Liver (tissue), 9 donors: ENCODE measurements around the gene OPA3. TPM values are rescaled to one million over a fixed set of nuclear protein-coding genes. Genes with fewer than 3 reads are reported as not detected.

Experiments
- DNase-seq: peaks from one replicate; pipeline ENCODE4 v3.0.0-alpha.2; 2017; ENCODE audit warnings: low spot score
- H3K27ac ChIP-seq, 2 donors: one replicate each; pipeline ENCODE4 v1.7.0; 2013; ENCODE audit warnings: inconsistent platforms in 2 of 2, low read length in 2 of 2, control low read depth in 1 of 2, low read depth in 1 of 2, mild to moderate bottlenecking in 1 of 2
- H3K27me3 ChIP-seq, 4 donors: one replicate each; pipeline versions ENCODE4 v1.6.1 to v1.7.0; 2013; ENCODE audit warnings: low read length in 3 of 4, inconsistent platforms in 1 of 4, mild to moderate bottlenecking in 1 of 4, moderate library complexity in 1 of 4; ENCODE audit not compliant: control insufficient read depth in 4 of 4, insufficient read depth in 4 of 4
- H3K36me3 ChIP-seq, 4 donors: one replicate each; pipeline versions ENCODE4 v1.6.1 to v1.7.0; 2013; ENCODE audit warnings: low read length in 3 of 4, mild to moderate bottlenecking in 3 of 4, low read depth in 1 of 4, moderate library complexity in 1 of 4; ENCODE audit not compliant: control insufficient read depth in 4 of 4, insufficient read depth in 3 of 4
- H3K4me1 ChIP-seq, 4 donors: one replicate each; pipeline versions ENCODE4 v1.6.1 to v1.7.0; 2013; ENCODE audit warnings: low read length in 3 of 4, mild to moderate bottlenecking in 3 of 4, moderate library complexity in 1 of 4; ENCODE audit not compliant: control insufficient read depth in 4 of 4, insufficient read depth in 4 of 4
- H3K4me3 ChIP-seq, 3 donors: one replicate each; pipeline versions ENCODE4 v1.6.1 to v1.7.0; 2013; ENCODE audit warnings: low read length in 3 of 3, control low read depth in 1 of 3, low read depth in 1 of 3, mild to moderate bottlenecking in 1 of 3
- H3K9ac ChIP-seq, 2 donors: one replicate each; pipeline ENCODE4 v1.7.0; 2013; ENCODE audit warnings: low read length in 2 of 2, mild to moderate bottlenecking in 2 of 2, moderate library complexity in 2 of 2, control low read depth in 1 of 2, low read depth in 1 of 2
- H3K9me3 ChIP-seq, 4 donors: one replicate each; pipeline versions ENCODE4 v1.6.1 to v1.7.0; 2013; ENCODE audit warnings: low read length in 3 of 4; ENCODE audit not compliant: control insufficient read depth in 4 of 4
- EGR1 ChIP-seq, 2 donors: IDR thresholded peaks; 2 replicates each; pipeline ENCODE4 v1.6.1; 2016 to 2018; ENCODE audit warnings: antibody characterized with exemption in 2 of 2, low read depth in 2 of 2
- FOXA1 ChIP-seq: IDR thresholded peaks from 2 replicates; pipeline ENCODE4 v1.6.1; 2016; ENCODE audit warnings: antibody characterized with exemption
- FOXA2 ChIP-seq: IDR thresholded peaks from 2 replicates; pipeline ENCODE4 v1.6.1; 2016; ENCODE audit warnings: antibody characterized with exemption
- GABPA ChIP-seq, 2 donors: IDR thresholded peaks in 1 of 2; conservative IDR thresholded peaks in 1 of 2; 2 replicates each; pipeline ENCODE4 v1.6.1; 2016; ENCODE audit warnings: antibody characterized with exemption in 2 of 2, mild to moderate bottlenecking in 1 of 2, moderate library complexity in 1 of 2
- HNF4A ChIP-seq, 2 donors: conservative IDR thresholded peaks; 2 replicates each; pipeline ENCODE4 v1.6.1; 2016; ENCODE audit warnings: antibody characterized with exemption in 2 of 2, mild to moderate bottlenecking in 2 of 2
- HNF4G ChIP-seq: IDR thresholded peaks from 2 replicates; pipeline ENCODE4 v1.6.1; 2016; ENCODE audit warnings: antibody characterized with exemption
- JUND ChIP-seq, 2 donors: IDR thresholded peaks; 2 replicates each; pipeline ENCODE4 v1.6.1; 2016; ENCODE audit warnings: antibody characterized with exemption in 2 of 2
- NR2F2 ChIP-seq: IDR thresholded peaks from 2 replicates; pipeline ENCODE4 v1.6.1; 2016; ENCODE audit warnings: antibody characterized with exemption
- RAD21 ChIP-seq, 2 donors: IDR thresholded peaks; 2 replicates each; pipeline ENCODE4 v1.6.1; 2016; ENCODE audit warnings: antibody characterized with exemption in 2 of 2, mild to moderate bottlenecking in 2 of 2
- RXRA ChIP-seq, 2 donors: IDR thresholded peaks; 2 replicates each; pipeline ENCODE4 v1.6.1; 2017 to 2018; ENCODE audit warnings: antibody characterized with exemption in 2 of 2, mild to moderate bottlenecking in 1 of 2
- SP1 ChIP-seq: IDR thresholded peaks from 2 replicates; pipeline ENCODE4 v1.6.1; 2018; ENCODE audit warnings: antibody characterized with exemption, mild to moderate bottlenecking
- TAF1 ChIP-seq: conservative IDR thresholded peaks from 2 replicates; pipeline ENCODE4 v1.6.1; 2016; ENCODE audit warnings: antibody characterized with exemption, mild to moderate bottlenecking
- YY1 ChIP-seq: IDR thresholded peaks from 2 replicates; pipeline ENCODE4 v1.6.1; 2016; ENCODE audit warnings: antibody characterized with exemption, mild to moderate bottlenecking
- WGBS: extraction: QIAGEN DNeasy Blood & Tissue Kit; methylation state at CpG from one replicate; pipeline ENCODE4 v1.1.7; 2013; 5-methylcytosine and 5-hydroxymethylcytosine counted together
- polyA plus RNA-seq, 2 donors: library from polyadenylated mRNA; stranded (reverse) in 1 of 2; unstranded in 1 of 2; fragments of 200-250 nt in 1 of 2; fragments of >200 nt in 1 of 2; fragmentation: Nextera tagmentation in 1 of 2; extraction: Ambion mirVana in 1 of 2; gene quantifications; one replicate each; pipeline versions ENCODE4 v1.2.1 to v1.2.3, GENCODE V29; 2013 to 2015
- total RNA-seq, 2 donors: library from RNA; depleted of rRNA; stranded (reverse); fragments of >200 nt; gene quantifications; one replicate each; pipeline ENCODE4 v1.2.3, GENCODE V29; 2014
- TF ChIP-seq, protein P1 (sequence below): IDR thresholded peaks from 2 replicates; pipeline ENCODE4 v1.6.1; 2016; ENCODE audit warnings: antibody characterized with exemption, mild to moderate bottlenecking
- TF ChIP-seq, protein P2 (sequence below): IDR thresholded peaks from 2 replicates; pipeline ENCODE4 v1.6.1; 2016; ENCODE audit warnings: antibody characterized with exemption
- TF ChIP-seq, protein P3 (sequence below): fragments of 150-350 bp; IDR thresholded peaks from 2 replicates; pipeline ENCODE4 v1.5.1; 2017; ENCODE audit warnings: improper control_type of control experiment, low read depth, low read length; ENCODE audit not compliant: missing input control
- TF ChIP-seq, protein P4 (sequence below): IDR thresholded peaks from 2 replicates; pipeline ENCODE4 v1.6.1; 2016; ENCODE audit warnings: antibody characterized with exemption
- TF ChIP-seq, protein P5 (sequence below): IDR thresholded peaks from 2 replicates; pipeline ENCODE4 v1.6.1; 2016; ENCODE audit warnings: antibody characterized with exemption
- donor health status: healthy.
- donor health status: healthy.
- donor health status: healthy.
- donor health status: healthy.
- donor health status: healthy.

OPA3 gene
- total and polyA plus RNA-seq, 4 donors, result 3.8 to 9.4 (median 6.2) TPM

DNA sequence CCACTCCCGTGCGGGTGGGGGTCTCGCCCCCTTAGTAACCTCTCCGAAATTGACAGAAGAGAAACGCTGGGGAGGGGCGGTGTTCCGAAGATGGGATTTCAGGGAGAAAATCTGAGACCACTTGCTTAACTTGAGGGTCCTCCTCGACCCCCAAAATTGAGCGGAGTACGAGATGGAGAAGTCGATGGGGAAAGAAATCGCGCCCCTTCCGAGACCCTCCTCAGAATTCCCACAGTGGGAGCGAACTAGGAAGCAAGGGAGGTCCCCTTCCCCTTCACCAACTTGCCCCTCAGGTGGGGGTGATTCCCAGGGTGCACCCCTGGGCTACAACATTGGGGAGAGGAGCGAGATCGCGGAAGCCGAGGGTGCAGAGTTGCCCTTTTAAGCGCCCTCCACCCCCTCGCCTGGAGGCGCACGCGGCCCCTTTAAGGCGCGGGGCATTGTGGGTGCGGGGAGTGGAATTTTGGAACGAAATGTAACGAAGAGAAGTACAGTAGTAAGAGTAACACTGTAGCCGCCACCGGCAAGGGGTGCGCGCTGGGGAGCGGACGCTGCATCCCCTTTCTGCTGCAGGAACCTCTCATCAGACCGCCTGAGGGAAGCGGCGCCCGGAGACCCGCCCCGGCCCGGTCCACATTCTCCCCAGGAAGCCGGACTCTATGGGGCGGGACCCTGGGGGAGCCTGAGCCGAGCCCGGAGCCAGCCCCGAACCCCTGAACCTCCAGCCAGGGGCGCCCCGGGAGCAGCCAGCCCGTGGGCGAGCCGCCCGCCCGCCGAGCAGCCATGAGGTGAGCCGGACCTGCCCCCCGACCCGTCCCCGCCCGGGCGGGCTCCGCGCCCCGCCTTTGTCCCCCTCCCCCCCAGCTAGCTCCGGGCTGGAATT lies 77.4 kb downstream of the OPA3 start, which contains the start of gene VASP (continued):
- TF ChIP-seq, protein P1, sequence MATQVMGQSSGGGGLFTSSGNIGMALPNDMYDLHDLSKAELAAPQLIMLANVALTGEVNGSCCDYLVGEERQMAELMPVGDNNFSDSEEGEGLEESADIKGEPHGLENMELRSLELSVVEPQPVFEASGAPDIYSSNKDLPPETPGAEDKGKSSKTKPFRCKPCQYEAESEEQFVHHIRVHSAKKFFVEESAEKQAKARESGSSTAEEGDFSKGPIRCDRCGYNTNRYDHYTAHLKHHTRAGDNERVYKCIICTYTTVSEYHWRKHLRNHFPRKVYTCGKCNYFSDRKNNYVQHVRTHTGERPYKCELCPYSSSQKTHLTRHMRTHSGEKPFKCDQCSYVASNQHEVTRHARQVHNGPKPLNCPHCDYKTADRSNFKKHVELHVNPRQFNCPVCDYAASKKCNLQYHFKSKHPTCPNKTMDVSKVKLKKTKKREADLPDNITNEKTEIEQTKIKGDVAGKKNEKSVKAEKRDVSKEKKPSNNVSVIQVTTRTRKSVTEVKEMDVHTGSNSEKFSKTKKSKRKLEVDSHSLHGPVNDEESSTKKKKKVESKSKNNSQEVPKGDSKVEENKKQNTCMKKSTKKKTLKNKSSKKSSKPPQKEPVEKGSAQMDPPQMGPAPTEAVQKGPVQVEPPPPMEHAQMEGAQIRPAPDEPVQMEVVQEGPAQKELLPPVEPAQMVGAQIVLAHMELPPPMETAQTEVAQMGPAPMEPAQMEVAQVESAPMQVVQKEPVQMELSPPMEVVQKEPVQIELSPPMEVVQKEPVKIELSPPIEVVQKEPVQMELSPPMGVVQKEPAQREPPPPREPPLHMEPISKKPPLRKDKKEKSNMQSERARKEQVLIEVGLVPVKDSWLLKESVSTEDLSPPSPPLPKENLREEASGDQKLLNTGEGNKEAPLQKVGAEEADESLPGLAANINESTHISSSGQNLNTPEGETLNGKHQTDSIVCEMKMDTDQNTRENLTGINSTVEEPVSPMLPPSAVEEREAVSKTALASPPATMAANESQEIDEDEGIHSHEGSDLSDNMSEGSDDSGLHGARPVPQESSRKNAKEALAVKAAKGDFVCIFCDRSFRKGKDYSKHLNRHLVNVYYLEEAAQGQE, result peak; percentile 42
- TF ChIP-seq SP1 (peak; percentile 68), RXRA (IDR thresholded peaks at IDR 0.05) (peak; percentile 37 to 42), JUND (IDR thresholded peaks at IDR 0.05) (no peak)

DNA sequence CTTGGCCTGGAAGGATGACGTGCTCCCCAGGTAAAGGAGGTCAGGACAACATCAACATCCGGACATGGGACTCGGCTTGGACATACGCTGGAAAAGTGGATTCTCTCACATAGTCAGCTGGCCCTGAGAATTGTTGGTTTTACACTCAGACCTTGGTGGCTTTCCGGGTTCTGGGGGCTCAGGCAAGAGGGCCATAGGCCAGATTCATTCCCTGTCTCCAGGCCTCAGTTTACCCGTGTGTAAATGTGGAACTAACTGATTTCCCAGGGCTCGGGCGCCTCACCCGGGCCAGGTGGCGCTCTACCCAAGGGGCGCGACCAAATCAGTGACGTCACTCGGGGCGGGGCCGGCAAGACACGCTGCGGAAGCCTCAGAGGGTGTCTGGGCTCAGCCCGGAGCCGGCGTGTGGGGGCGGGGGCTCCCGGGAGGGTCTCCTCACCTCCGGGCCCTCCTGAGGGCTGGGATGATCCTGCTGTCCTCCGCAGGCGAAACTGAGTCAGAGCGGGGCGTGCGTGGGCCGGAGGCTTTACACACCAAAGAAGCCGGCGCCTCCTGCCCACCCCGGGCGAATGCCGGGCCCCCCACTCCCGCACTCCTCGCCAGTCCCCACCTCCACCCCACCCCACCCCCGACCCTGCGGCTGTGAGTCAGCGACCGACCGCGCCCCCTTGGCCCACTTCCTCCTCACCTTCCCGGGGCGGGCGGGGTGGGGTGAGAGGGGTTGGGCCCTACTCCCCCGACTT lies 78.2 kb downstream of the OPA3 start:
- peak; percentile 96 for DNase-seq
- H3K4me1 ChIP-seq, result peaks cover 1 to 30% (median 16%) of the 10 kb centered on the region in 4 donors
- H3K9me3 ChIP-seq, result no peaks in the 10 kb centered on the region
- no peaks in the 10 kb centered on the region for H3K27me3 ChIP-seq
- H3K9ac ChIP-seq, result peak overlapping the region; percentile 52 to 85
- no peaks in the 10 kb centered on the region for H3K36me3 ChIP-seq
- peak overlapping the region; percentile 88 to 89 for H3K27ac ChIP-seq
- TF ChIP-seq HNF4G (no peak), TAF1 (no peak), SP1 (peak; percentile 67), RAD21 (IDR thresholded peaks at IDR 0.05) (peak; percentile 30 to 43), RXRA (IDR thresholded peaks at IDR 0.05) (peak; percentile 45 to 55), HNF4A (conservative IDR thresholded peaks at IDR 0.05) (no peak), GABPA (IDR thresholded peaks at IDR 0.05 in 1 of 2, conservative IDR thresholded peaks at IDR 0.05 in 1 of 2) (no peak), NR2F2 (no peak), FOXA1 (no peak), YY1 (peak; percentile 38), JUND (IDR thresholded peaks at IDR 0.05) (peak; percentile 33 to 38), FOXA2 (no peak), EGR1 (IDR thresholded peaks at IDR 0.05; ENCODE audit: low read depth in 2 of 2) (peak in 1 of 2 donors; percentile 54)
- TF ChIP-seq, protein P2, sequence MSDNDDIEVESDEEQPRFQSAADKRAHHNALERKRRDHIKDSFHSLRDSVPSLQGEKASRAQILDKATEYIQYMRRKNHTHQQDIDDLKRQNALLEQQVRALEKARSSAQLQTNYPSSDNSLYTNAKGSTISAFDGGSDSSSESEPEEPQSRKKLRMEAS, result peak; percentile 45
- TF ChIP-seq, protein P3, sequence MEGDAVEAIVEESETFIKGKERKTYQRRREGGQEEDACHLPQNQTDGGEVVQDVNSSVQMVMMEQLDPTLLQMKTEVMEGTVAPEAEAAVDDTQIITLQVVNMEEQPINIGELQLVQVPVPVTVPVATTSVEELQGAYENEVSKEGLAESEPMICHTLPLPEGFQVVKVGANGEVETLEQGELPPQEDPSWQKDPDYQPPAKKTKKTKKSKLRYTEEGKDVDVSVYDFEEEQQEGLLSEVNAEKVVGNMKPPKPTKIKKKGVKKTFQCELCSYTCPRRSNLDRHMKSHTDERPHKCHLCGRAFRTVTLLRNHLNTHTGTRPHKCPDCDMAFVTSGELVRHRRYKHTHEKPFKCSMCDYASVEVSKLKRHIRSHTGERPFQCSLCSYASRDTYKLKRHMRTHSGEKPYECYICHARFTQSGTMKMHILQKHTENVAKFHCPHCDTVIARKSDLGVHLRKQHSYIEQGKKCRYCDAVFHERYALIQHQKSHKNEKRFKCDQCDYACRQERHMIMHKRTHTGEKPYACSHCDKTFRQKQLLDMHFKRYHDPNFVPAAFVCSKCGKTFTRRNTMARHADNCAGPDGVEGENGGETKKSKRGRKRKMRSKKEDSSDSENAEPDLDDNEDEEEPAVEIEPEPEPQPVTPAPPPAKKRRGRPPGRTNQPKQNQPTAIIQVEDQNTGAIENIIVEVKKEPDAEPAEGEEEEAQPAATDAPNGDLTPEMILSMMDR, result no peak
- TF ChIP-seq, protein P1, result peak; percentile 68
- TF ChIP-seq, protein P4, sequence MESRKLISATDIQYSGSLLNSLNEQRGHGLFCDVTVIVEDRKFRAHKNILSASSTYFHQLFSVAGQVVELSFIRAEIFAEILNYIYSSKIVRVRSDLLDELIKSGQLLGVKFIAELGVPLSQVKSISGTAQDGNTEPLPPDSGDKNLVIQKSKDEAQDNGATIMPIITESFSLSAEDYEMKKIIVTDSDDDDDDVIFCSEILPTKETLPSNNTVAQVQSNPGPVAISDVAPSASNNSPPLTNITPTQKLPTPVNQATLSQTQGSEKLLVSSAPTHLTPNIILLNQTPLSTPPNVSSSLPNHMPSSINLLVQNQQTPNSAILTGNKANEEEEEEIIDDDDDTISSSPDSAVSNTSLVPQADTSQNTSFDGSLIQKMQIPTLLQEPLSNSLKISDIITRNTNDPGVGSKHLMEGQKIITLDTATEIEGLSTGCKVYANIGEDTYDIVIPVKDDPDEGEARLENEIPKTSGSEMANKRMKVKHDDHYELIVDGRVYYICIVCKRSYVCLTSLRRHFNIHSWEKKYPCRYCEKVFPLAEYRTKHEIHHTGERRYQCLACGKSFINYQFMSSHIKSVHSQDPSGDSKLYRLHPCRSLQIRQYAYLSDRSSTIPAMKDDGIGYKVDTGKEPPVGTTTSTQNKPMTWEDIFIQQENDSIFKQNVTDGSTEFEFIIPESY, result no peak
- TF ChIP-seq, protein P5, sequence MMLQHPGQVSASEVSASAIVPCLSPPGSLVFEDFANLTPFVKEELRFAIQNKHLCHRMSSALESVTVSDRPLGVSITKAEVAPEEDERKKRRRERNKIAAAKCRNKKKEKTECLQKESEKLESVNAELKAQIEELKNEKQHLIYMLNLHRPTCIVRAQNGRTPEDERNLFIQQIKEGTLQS, result no peak
- under 1% methylated on average over 47 of the region's 47 CpGs for WGBS
- peak overlapping the region; percentile 79 to 96 (median 95) for H3K4me3 ChIP-seq
